C1 segment of cervical spinal cord (tissue), 14 donors: ENCODE data around the gene TOR1AIP2.
"Not testable (repeated sequence)": the region's sequence is repeated elsewhere in the genome, so short reads cannot be mapped to it uniquely, and the experiment has no call there.

Experiments
- DNase-seq, 14 donors: peaks; one replicate each; lab custom pipeline; 2025; lab: John Stamatoyannopoulos, UW

TOR1AIP2 gene

GRCh38 chr1:179875596-179876299 is 1.9 kb downstream of the TOR1AIP2 start:
- no peak for DNase-seq

GRCh38 chr1:179873438-179873851 is 4.2 kb downstream of the TOR1AIP2 start:
- DNase-seq, result no peak

- no peak for DNase-seq
Measured at GRCh38 chr1:179872558-179872957, 5.0 kb downstream of the TOR1AIP2 start.

- no peak for DNase-seq
Measured at GRCh38 chr1:179871940-179872339, 5.7 kb downstream of the TOR1AIP2 start.

- DNase-seq, result no peak
Measured at GRCh38 chr1:179870870-179871269, 6.7 kb downstream of the TOR1AIP2 start.

GRCh38 chr1:179867493-179868330 is 9.9 kb downstream of the TOR1AIP2 start:
- peak in 3 of 14 donors; percentile 0 to 33 (median 14) for DNase-seq

GRCh38 chr1:179866616-179867015 is 11.0 kb downstream of the TOR1AIP2 start:
- no peak for DNase-seq

GRCh38 chr1:179865377-179865776 is 12.2 kb downstream of the TOR1AIP2 start:
- no peak for DNase-seq

GRCh38 chr1:179860652-179861051 is 17.0 kb downstream of the TOR1AIP2 start:
- no peak for DNase-seq

GRCh38 chr1:179857009-179857408 is 20.6 kb downstream of the TOR1AIP2 start:
- DNase-seq, result no peak

- DNase-seq, result no peak
Measured at GRCh38 chr1:179856296-179856695, 21.3 kb downstream of the TOR1AIP2 start.

- not testable (repeated sequence) for DNase-seq
Measured at GRCh38 chr1:179855831-179856230, 21.8 kb downstream of the TOR1AIP2 start.

GRCh38 chr1:179853102-179853501 is 24.5 kb downstream of the TOR1AIP2 start:
- no peak for DNase-seq

GRCh38 chr1:179848233-179848632 is 29.4 kb downstream of the TOR1AIP2 start:
- no peak for DNase-seq

GRCh38 chr1:179840107-179840506 is 37.5 kb downstream of the TOR1AIP2 start:
- DNase-seq, result peak in 1 of 14 donors; percentile 9

- DNase-seq, result not testable (repeated sequence)
Measured at GRCh38 chr1:179836686-179837445, 40.7 kb downstream of the TOR1AIP2 start.

GRCh38 chr1:179831852-179832699 is 45.5 kb downstream of the TOR1AIP2 start:
- DNase-seq, result no peak

GRCh38 chr1:179831225-179831624 is 46.4 kb downstream of the TOR1AIP2 start:
- no peak for DNase-seq

- no peak for DNase-seq
Measured at GRCh38 chr1:179828554-179829110, 49.0 kb downstream of the TOR1AIP2 start.

GRCh38 chr1:179826626-179827280 is 50.9 kb downstream of the TOR1AIP2 start:
- no peak for DNase-seq
